Medulla oblongata (tissue), 1 donor: Measurements from ENCODE around the gene GLS.

ENCODE experiments used
- DNase-seq: peaks from one replicate; pipeline ENCODE4 v3.0.0-alpha.2; 2015; ENCODE audit errors: extremely low spot score

GLS gene

GRCh38 chr2:191013932-191014652, 133.5 kb downstream of the GLS start, which contains the start of gene STAT1:
Gene STAT1 (minus strand): TSS chr2:191014171. CDS start chr2:191010003, 4,168 bp downstream.
- DNase-seq, result peak; percentile 94

DNA sequence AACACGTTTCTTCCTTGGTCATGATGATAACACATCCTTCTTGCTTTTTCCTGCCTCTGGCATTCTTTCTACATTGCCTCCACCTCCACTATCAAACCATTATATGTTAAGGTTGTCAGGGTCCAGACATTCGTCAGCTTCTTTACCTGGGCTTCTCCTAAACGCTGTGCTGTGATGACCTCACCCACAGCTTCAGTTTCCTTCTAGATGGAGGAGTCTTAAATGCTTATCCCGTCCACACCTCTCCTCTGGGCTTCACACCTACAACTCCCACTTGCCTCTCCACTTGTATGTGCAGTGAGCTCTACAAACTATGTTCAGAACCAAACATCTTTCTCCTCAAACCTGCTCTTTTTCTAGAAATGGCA, 134.0 kb downstream of the GLS start:
- no peak for DNase-seq
